Thymus (tissue), 11 donors: ENCODE measurements around the gene MROH8. TPM values are rescaled to one million over a fixed set of nuclear protein-coding genes. Genes with fewer than 3 reads are reported as not detected.

Source experiments
- DNase-seq, 9 donors: peaks; one replicate each; pipeline ENCODE4 v3.0.0-alpha.2; 2013; ENCODE audit warnings: low spot score in 9 of 9, low read depth in 6 of 9, missing footprints in 1 of 9
- H3K27ac ChIP-seq, 2 donors: one replicate each; pipeline ENCODE4 v1.5.1; 2013; ENCODE audit warnings: control low read depth in 1 of 2, low read depth in 1 of 2, low read length in 1 of 2, mild to moderate bottlenecking in 1 of 2, moderate library complexity in 1 of 2
- H3K27me3 ChIP-seq, 2 donors: one replicate each; pipeline ENCODE4 v1.5.1; 2013; ENCODE audit warnings: low read length in 1 of 2; ENCODE audit not compliant: control insufficient read depth in 2 of 2, insufficient read depth in 1 of 2
- H3K36me3 ChIP-seq, 2 donors: one replicate each; pipeline ENCODE4 v1.5.1; 2013; ENCODE audit warnings: low read length in 1 of 2, mild to moderate bottlenecking in 1 of 2, moderate library complexity in 1 of 2; ENCODE audit not compliant: control insufficient read depth in 2 of 2, insufficient read depth in 2 of 2
- H3K4me1 ChIP-seq, 2 donors: one replicate each; pipeline ENCODE4 v1.5.1; 2013; ENCODE audit warnings: low read length in 2 of 2; ENCODE audit not compliant: control insufficient read depth in 2 of 2, insufficient read depth in 2 of 2
- H3K4me3 ChIP-seq, 2 donors: one replicate each; pipeline ENCODE4 v1.5.1; 2013; ENCODE audit warnings: low read length in 2 of 2, control low read depth in 1 of 2, mild to moderate bottlenecking in 1 of 2
- H3K9me3 ChIP-seq, 2 donors: one replicate each; pipeline ENCODE4 v1.5.1; 2013; ENCODE audit warnings: low read length in 1 of 2, mild to moderate bottlenecking in 1 of 2; ENCODE audit not compliant: control insufficient read depth in 2 of 2, insufficient read depth in 1 of 2
- WGBS: extraction: QIAGEN DNeasy Blood & Tissue Kit; methylation state at CpG from one replicate; pipeline ENCODE4 v1.1.7; 2013; 5-methylcytosine and 5-hydroxymethylcytosine counted together
- polyA plus RNA-seq: library from polyadenylated mRNA; stranded (reverse); fragments of 200-250 nt; gene quantifications from one replicate; pipeline ENCODE4 v1.2.3, GENCODE V29; 2013
- total RNA-seq: library from RNA; stranded (reverse); fragments of 120-200 nt; gene quantifications from one replicate; pipeline ENCODE4 v1.2.4, GENCODE V29; 2013
- donor health status: healthy.

MROH8 gene
- total and polyA plus RNA-seq, 2 donors, result 2.8 to 3.2 TPM

GRCh38 chr20:37165031-37165430 lies 14.3 kb downstream of the MROH8 start:
- no peaks in the 10 kb centered on the region for H3K4me1 ChIP-seq
- DNase-seq, result no peak
- no peak overlapping the region for H3K27ac ChIP-seq
- 100% methylated on average over 1 of the region's 1 CpG for WGBS
- no peaks in the 10 kb centered on the region for H3K9me3 ChIP-seq
- no peaks in the 10 kb centered on the region for H3K36me3 ChIP-seq
- H3K27me3 ChIP-seq, result no peaks in the 10 kb centered on the region
- no peak overlapping the region for H3K4me3 ChIP-seq

DNA sequence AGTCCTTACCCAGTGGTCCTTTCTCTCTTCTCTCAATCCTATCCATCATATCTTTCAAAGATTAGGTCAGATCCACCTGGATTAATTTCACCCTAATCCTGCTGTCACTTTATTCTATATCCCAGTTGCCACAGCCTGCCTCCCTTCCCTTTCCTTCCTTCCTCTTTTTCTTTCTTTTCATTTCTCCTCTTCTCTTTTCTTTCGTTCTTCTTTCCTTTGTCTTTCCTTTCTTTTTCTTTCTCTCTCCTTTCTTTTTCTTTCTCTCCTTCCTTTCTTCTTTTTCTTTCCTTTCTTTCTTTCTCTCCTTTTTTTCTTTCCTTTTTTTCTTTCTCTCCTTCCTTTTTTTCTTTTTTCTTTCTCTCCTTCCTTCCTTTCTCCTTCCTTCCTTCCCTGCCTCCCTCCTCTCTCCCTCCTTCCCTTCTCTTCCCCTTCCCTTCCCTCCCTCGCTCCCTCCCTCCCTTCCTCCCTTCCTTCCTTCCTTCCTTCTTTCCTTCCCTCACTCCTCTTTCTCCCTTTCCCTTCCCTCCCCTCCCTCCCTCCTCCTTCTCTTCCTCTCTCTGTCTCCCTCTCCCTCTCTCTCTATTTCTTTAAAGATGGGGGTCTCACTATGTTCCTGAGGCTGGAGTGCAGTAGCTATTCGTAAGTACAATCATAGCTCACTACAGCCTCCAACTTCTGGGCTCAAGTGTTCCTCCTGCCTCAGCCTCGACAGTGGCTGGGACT lies 15.4 kb downstream of the MROH8 start:
- H3K27ac ChIP-seq, result no peak overlapping the region
- H3K36me3 ChIP-seq, result no peaks in the 10 kb centered on the region
- no peaks in the 10 kb centered on the region for H3K9me3 ChIP-seq
- DNase-seq, result no peak
- H3K27me3 ChIP-seq, result no peaks in the 10 kb centered on the region
- WGBS, result 97% methylated on average over 4 of the region's 4 CpGs
- H3K4me3 ChIP-seq, result no peak overlapping the region
- H3K4me1 ChIP-seq, result no peaks in the 10 kb centered on the region

DNA sequence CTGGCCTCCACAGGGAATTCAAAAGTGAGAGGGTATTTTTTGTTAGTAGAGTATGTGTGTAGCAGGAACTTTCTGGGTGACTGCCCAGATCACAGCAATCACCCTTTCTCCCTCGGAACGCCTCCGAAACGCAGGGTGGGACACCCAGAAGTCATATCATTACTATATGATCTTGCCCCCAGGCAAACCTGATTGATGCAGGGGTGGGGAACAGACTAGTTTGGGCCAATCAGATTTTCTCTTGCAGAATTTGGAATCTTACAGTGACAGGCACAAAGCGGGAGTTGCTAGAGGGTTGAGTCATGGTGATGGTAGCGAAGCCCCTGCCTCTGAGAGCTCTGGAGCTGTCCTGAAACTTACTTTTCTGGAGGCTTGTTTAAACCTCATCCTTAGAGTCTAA lies 16.7 kb downstream of the MROH8 start:
- WGBS, result 94% methylated on average over 6 of the region's 6 CpGs
- H3K4me1 ChIP-seq, result no peaks in the 10 kb centered on the region
- no peak for DNase-seq
- no peak overlapping the region for H3K4me3 ChIP-seq
- no peaks in the 10 kb centered on the region for H3K9me3 ChIP-seq
- no peak overlapping the region for H3K27ac ChIP-seq
- H3K36me3 ChIP-seq, result no peaks in the 10 kb centered on the region
- H3K27me3 ChIP-seq, result no peaks in the 10 kb centered on the region

DNA sequence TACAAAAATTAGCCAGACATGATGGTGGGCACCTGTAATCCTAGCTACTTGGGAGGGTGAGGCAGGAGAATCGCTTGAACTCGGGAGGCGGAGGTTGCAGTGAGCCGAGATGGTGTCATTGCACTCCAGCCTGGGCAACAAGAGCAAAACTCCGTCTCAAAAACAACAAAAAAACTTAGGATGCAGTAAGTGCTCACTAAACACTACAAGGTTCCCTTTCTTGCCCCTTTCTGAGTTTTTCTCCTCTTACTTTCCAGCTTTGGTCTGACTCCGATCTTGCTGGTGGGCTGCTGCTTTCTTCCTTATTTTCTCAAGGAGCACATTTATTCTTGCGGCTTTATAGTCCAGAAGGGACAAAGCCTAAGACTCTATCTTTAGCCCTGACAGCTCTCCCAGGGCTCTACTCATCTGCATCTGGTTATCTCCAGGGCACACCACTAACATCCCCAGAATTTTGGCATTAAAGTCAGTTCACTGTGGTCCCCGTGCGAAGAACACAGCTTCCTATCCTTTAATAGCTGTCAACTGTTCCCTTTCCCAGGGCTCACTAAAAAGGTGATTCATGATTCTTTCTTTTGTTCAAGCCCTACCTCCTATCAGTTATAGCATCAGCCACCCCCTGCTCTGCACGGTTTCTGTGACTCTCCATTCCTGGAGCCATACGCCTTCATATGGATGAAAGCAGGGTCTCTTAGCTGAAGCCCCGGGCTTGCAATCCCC lies 17.4 kb downstream of the MROH8 start:
- no peaks in the 10 kb centered on the region for H3K27me3 ChIP-seq
- H3K4me3 ChIP-seq, result no peak overlapping the region
- no peak for DNase-seq
- WGBS, result 79% methylated on average over 12 of the region's 12 CpGs
- no peak overlapping the region for H3K27ac ChIP-seq
- H3K4me1 ChIP-seq, result no peaks in the 10 kb centered on the region
- H3K36me3 ChIP-seq, result no peaks in the 10 kb centered on the region
- no peaks in the 10 kb centered on the region for H3K9me3 ChIP-seq

DNA sequence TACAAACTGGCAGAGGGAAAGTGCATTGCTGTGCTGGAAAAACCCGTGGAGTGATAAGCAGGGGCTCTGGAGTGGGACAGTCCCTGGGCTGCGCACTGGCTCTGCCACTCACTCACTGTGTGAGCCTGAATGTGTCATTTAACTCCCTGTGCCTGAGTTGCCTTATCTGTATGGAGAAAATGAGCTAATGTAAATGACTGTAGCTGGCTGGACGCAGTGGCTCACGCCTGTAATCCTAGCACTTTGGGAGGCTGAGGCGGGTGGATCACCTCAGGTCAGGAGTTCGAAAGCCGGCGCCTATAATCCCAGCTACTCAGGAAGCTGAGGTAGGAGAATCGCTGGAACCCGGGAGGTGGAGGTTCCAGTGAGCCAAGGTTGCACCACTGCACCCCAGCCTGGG lies 18.7 kb downstream of the MROH8 start:
- H3K4me1 ChIP-seq, result no peaks in the 10 kb centered on the region
- 95% methylated on average over 10 of the region's 10 CpGs for WGBS
- H3K27me3 ChIP-seq, result no peaks in the 10 kb centered on the region
- H3K4me3 ChIP-seq, result no peak overlapping the region
- DNase-seq, result no peak
- no peak overlapping the region for H3K27ac ChIP-seq
- H3K36me3 ChIP-seq, result no peaks in the 10 kb centered on the region
- no peaks in the 10 kb centered on the region for H3K9me3 ChIP-seq

GRCh38 chr20:37158248-37158647 lies 21.1 kb downstream of the MROH8 start:
- H3K27ac ChIP-seq, result no peak overlapping the region

DNA sequence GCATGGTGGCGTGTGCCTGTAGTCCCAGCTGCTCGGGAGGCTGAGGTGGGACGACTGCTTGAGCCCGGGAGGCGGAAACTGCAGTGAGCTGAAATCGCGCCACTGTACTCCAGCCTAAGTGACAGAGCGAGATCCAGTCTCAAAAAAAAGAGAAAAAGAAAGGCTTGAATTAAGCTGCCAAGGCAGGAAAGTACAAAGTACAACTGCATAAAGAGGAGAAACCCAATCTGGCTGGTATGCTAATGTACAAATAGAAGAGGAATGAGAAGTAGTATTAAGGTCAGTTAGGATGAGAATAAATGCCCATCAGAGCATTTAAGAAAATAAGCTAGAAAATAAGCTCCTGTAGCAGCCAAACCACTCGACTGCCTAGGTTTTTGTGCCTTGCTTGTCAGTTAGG lies 23.4 kb downstream of the MROH8 start:
- Histone ChIP-seq H3K27ac (no peak overlapping the region), H3K4me3 (no peak overlapping the region), H3K27me3 (no peaks in the 10 kb centered on the region), H3K36me3 (no peaks in the 10 kb centered on the region), H3K4me1 (no peaks in the 10 kb centered on the region), H3K9me3 (no peaks in the 10 kb centered on the region)
- no peak for DNase-seq
- WGBS, result over 99% methylated on average over 9 of the region's 9 CpGs

More at GRCh38 chr20:37158248-37158647, 21.1 kb downstream of the MROH8 start:
- Histone ChIP-seq H3K4me1 (no peaks in the 10 kb centered on the region), H3K36me3 (no peaks in the 10 kb centered on the region), H3K9me3 (no peaks in the 10 kb centered on the region), H3K27me3 (no peaks in the 10 kb centered on the region), H3K4me3 (no peak overlapping the region)
- no peak for DNase-seq
- WGBS, result 98% methylated on average over 4 of the region's 4 CpGs

- H3K4me1 ChIP-seq, result no peaks in the 10 kb centered on the region
- no peak overlapping the region for H3K4me3 ChIP-seq
- no peaks in the 10 kb centered on the region for H3K36me3 ChIP-seq
- WGBS, result 99% methylated on average over 6 of the region's 6 CpGs
- no peaks in the 10 kb centered on the region for H3K9me3 ChIP-seq
- H3K27me3 ChIP-seq, result no peaks in the 10 kb centered on the region
- H3K27ac ChIP-seq, result no peak overlapping the region
- DNase-seq, result no peak
Observed at GRCh38 chr20:37154684-37155298, 24.6 kb downstream of the MROH8 start.

GRCh38 chr20:37152284-37152683 lies 27.1 kb downstream of the MROH8 start:
- no peak overlapping the region for H3K27ac ChIP-seq
- H3K4me3 ChIP-seq, result no peak overlapping the region
- no peaks in the 10 kb centered on the region for H3K36me3 ChIP-seq
- no peaks in the 10 kb centered on the region for H3K4me1 ChIP-seq
- no peaks in the 10 kb centered on the region for H3K9me3 ChIP-seq
- WGBS, result 97% methylated on average over 7 of the region's 7 CpGs
- no peaks in the 10 kb centered on the region for H3K27me3 ChIP-seq
- no peak for DNase-seq
